HCT116 (cell line): ENCODE results near the gene DENND1A. TPM values are rescaled to one million over a fixed set of nuclear protein-coding genes. Genes with fewer than 3 reads are reported as not detected.

Experiments used
- ATAC-seq: fragments of 200-7000 bp; cut with Tn5 transposase; 2 replicates; pipeline ENCODE4 v1.9.1; 2020; ENCODE audit warnings: mild to moderate bottlenecking, moderate library complexity
- BruUV-seq: library from RNA; stranded (reverse); fragments of 400-500 nt; replicated peaks from 2 replicates; lab custom pipeline; 2021; lab: Mats Ljungman, UMichigan
- CTCF ChIA-PET: fragments of 300-600 bp; sonication (Branson Sonifier 250); formaldehyde crosslinking; loops from one replicate; lab custom pipeline; 2021; ENCODE audit warnings: antibody characterized with exemption; lab: Charles Lee
- POLR2A ChIA-PET: fragments of 300-600, 350-600 bp; sonication (Branson Sonifier 250); formaldehyde crosslinking; loops from one replicate; lab custom pipeline; 2021; ENCODE audit warnings: antibody characterized with exemption; lab: Charles Lee
- RAD21 ChIA-PET, 2 experiments: fragments of 300-600 bp; sonication (Branson Sonifier 250); formaldehyde crosslinking; loops; one replicate each; lab custom pipeline; 2023; ENCODE audit warnings: low total read pairs in 2 of 2; ENCODE audit not compliant: uncharacterized antibody in 2 of 2, unreplicated experiment in 2 of 2, low non-redundant PET in 1 of 2; lab: Charles Lee
- DNase-seq: peaks from one replicate; pipeline ENCODE4 v3.0.0-alpha.2; 2010; ENCODE audit warnings: low read depth, low spot score
- H2AFZ ChIP-seq: fragments of 200-600 bp; shearing (Covaris generic), sonication (generic); 2 replicates; pipeline ENCODE4 v1.6.1; 2017; ENCODE audit warnings: low read depth, mixed run types, mixed read lengths, antibody characterized with exemption, low read length; ENCODE audit not compliant: poor library complexity, severe bottlenecking
- H3K27ac ChIP-seq: 2 replicates; pipeline ENCODE4 v1.5.1; 2012; ENCODE audit warnings: low read depth, low read length
- H3K27me3 ChIP-seq: fragments of 200-600 bp; sonication (generic); 2 replicates; pipeline ENCODE4 v1.6.1; 2016; ENCODE audit warnings: mixed run types, low read length, mixed read lengths; ENCODE audit not compliant: insufficient read depth
- H3K36me3 ChIP-seq, 2 experiments: fragments of 200-500 bp in 1 of 2; fragments of 200-600 bp in 1 of 2; sonication (Bioruptor generic) in 1 of 2; sonication (generic) in 1 of 2; 2 replicates each; pipeline versions ENCODE4 v1.5.1 to v1.6.1; 2014 to 2016; ENCODE audit warnings: low read length in 2 of 2, inconsistent platforms in 1 of 2, mixed read lengths in 1 of 2, mixed run types in 1 of 2; ENCODE audit not compliant: insufficient read depth in 2 of 2, control insufficient read depth in 1 of 2
- H3K4me1 ChIP-seq, 2 experiments: fragments of 200-600 bp in 1 of 2; sonication (generic) in 1 of 2; 2 replicates each; pipeline versions ENCODE4 v1.5.1 to v1.6.1; 2012 to 2017; ENCODE audit warnings: low read length in 2 of 2, inconsistent platforms in 1 of 2, mild to moderate bottlenecking in 1 of 2, mixed read lengths in 1 of 2, mixed run types in 1 of 2, moderate library complexity in 1 of 2; ENCODE audit not compliant: insufficient read depth in 2 of 2, control insufficient read depth in 1 of 2
- H3K4me2 ChIP-seq: fragments of 200-600 bp; sonication (generic); 2 replicates; pipeline ENCODE4 v1.6.1; 2017; ENCODE audit warnings: mixed run types, low read length, mixed read lengths
- H3K4me3 ChIP-seq, 2 experiments: fragments of 200-600 bp in 1 of 2; sonication (generic) in 1 of 2; replicated peaks in 1 of 2; 2 replicates each; pipeline ENCODE4 v1.5.1; 2011 to 2016; ENCODE audit warnings: low read length in 2 of 2, control low read depth in 1 of 2, low read depth in 1 of 2, mild to moderate bottlenecking in 1 of 2, mixed read lengths in 1 of 2, mixed run types in 1 of 2
- H3K79me2 ChIP-seq: fragments of 200-600 bp; sonication (generic); 2 replicates; pipeline ENCODE4 v1.6.1; 2017; ENCODE audit warnings: mild to moderate bottlenecking, mixed run types, low read length, moderate library complexity, mixed read lengths; ENCODE audit not compliant: insufficient read depth
- H3K9ac ChIP-seq: fragments of 200-600 bp; sonication (generic); 2 replicates; pipeline ENCODE4 v1.6.1; 2016; ENCODE audit warnings: low read length, mixed read lengths
- H3K9me2 ChIP-seq: fragments of 200-600 bp; sonication (generic), shearing (Covaris generic); 2 replicates; pipeline ENCODE4 v1.6.1; 2017; ENCODE audit warnings: mixed run types, mild to moderate bottlenecking, moderate library complexity; ENCODE audit not compliant: insufficient read depth
- H3K9me3 ChIP-seq, 2 experiments: fragments of 200-500 bp in 1 of 2; fragments of 200-600 bp in 1 of 2; sonication (Bioruptor generic) in 1 of 2; sonication (generic) in 1 of 2; 2 replicates each; pipeline ENCODE4 v1.6.1; 2014 to 2017; ENCODE audit warnings: low read length in 2 of 2, mixed read lengths in 2 of 2, inconsistent platforms in 1 of 2, low read depth in 1 of 2, mild to moderate bottlenecking in 1 of 2, mixed run types in 1 of 2, moderate library complexity in 1 of 2; ENCODE audit not compliant: control insufficient read depth in 1 of 2, insufficient read depth in 1 of 2
- H4K20me1 ChIP-seq: fragments of 200-600 bp; sonication (generic), shearing (Covaris generic); 2 replicates; pipeline ENCODE4 v1.6.1; 2017; ENCODE audit warnings: mixed run types, mild to moderate bottlenecking, moderate library complexity; ENCODE audit not compliant: insufficient read depth
- CBX3 ChIP-seq: IDR thresholded peaks from 2 replicates; pipeline ENCODE4 v1.6.1; 2012; ENCODE audit warnings: low read depth
- CEBPB ChIP-seq: IDR thresholded peaks from 2 replicates; pipeline ENCODE4 v1.6.1; 2012; ENCODE audit warnings: low read depth
- EGR1 ChIP-seq: IDR thresholded peaks from 2 replicates; pipeline ENCODE4 v1.6.1; 2012; ENCODE audit warnings: low read depth
- ELF1 ChIP-seq: IDR thresholded peaks from 2 replicates; pipeline ENCODE4 v1.6.1; 2012; ENCODE audit warnings: low read depth, borderline replicate concordance
- EZH2 ChIP-seq: fragments of 200-600 bp; sonication (generic); IDR thresholded peaks from 2 replicates; pipeline ENCODE4 v1.6.1; 2017; ENCODE audit warnings: antibody characterized with exemption, mixed run types
- EZH2phosphoT487 ChIP-seq: fragments of 200-600 bp; IDR thresholded peaks from 2 replicates; pipeline ENCODE4 v1.6.1; 2018; ENCODE audit warnings: antibody characterized with exemption, borderline replicate concordance
- FOSL1 ChIP-seq: IDR thresholded peaks from 2 replicates; pipeline ENCODE4 v1.6.1; 2012; ENCODE audit warnings: low read depth
- JUND ChIP-seq: IDR thresholded peaks from 2 replicates; pipeline ENCODE4 v1.6.1; 2012
- POLR2A ChIP-seq: IDR thresholded peaks from 2 replicates; pipeline ENCODE4 v1.7.0; 2011; ENCODE audit warnings: borderline replicate concordance; ENCODE audit not compliant: insufficient read depth, insufficient read length; ENCODE audit errors: extremely low read depth
- POLR2AphosphoS5 ChIP-seq: IDR thresholded peaks from 2 replicates; pipeline ENCODE4 v1.6.1; 2011; ENCODE audit warnings: mild to moderate bottlenecking, low read depth, low read length, moderate library complexity
- RAD21 ChIP-seq: IDR thresholded peaks from 2 replicates; pipeline ENCODE4 v1.6.1; 2012; ENCODE audit warnings: low read depth, mild to moderate bottlenecking
- SIN3A ChIP-seq: IDR thresholded peaks from 2 replicates; pipeline ENCODE4 v1.6.1; 2012; ENCODE audit warnings: low read depth
- SP1 ChIP-seq: IDR thresholded peaks from 2 replicates; pipeline ENCODE4 v1.6.1; 2012; ENCODE audit warnings: low read depth
- SRF ChIP-seq: IDR thresholded peaks from 2 replicates; pipeline ENCODE4 v1.6.1; 2012; ENCODE audit warnings: low read depth
- ZFX ChIP-seq: fragments of 450-650 bp; IDR thresholded peaks from 2 replicates; pipeline ENCODE4 v1.6.1; 2017
- ZNF274 ChIP-seq: fragments of 200-500 bp; sonication (Bioruptor generic); IDR thresholded peaks from 2 replicates; pipeline ENCODE4 v1.6.1; 2014; ENCODE audit warnings: mild to moderate bottlenecking, low read depth, low read length, inconsistent platforms
- intact Hi-C: fragments of 100-400 bp; cut with micrococcal nuclease; formaldehyde crosslinking; loops from 2 replicates; pipeline ENCODE4 v1.10.0; 2022
- total RNA-seq: library from RNA; stranded (reverse); gene quantifications from one replicate; pipeline ENCODE4 v1.2.1, GENCODE V29; 2021; ENCODE audit not compliant: unreplicated experiment
- TF ChIP-seq, protein P1 (sequence below): IDR thresholded peaks from 2 replicates; pipeline ENCODE4 v1.6.1; 2012; ENCODE audit warnings: low read depth
- TF ChIP-seq, protein P2 (sequence below), 3 experiments: fragments of 200-600 bp in 1 of 3; sonication (generic) in 1 of 3; IDR thresholded peaks in 2 of 3; conservative IDR thresholded peaks in 1 of 3; 2 replicates each; pipeline ENCODE4 v1.5.1; 2012 to 2017; ENCODE audit warnings: low read depth in 2 of 3, low read length in 2 of 3, antibody characterized with exemption in 1 of 3, borderline replicate concordance in 1 of 3, control low read depth in 1 of 3, mild to moderate bottlenecking in 1 of 3, mixed read lengths in 1 of 3, mixed run types in 1 of 3, moderate library complexity in 1 of 3; ENCODE audit not compliant: insufficient read depth in 1 of 3

The DENND1A gene
- total RNA-seq, 1 experiment from 2014 or later: 33.0 TPM

DNA sequence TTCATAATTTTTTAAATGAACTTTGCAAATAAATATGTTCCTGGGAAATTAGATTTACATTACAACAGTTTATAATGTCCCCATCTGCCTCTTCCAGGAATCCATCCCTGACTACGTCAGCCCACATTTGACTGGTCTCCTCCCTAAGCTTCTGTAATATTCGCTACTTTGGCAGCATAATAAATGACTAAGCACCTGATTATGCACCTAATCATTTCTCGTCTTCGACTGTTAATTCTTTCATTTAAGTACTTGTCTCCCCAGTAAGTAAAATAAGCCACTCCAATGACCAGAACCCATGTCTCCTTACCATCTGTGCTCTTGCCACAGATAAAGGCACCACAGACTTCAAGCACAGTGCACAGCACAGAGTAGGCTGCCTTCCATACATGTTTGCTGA lies 122.7 kb downstream of the DENND1A start (continued):
- TF ChIP-seq, protein P1, sequence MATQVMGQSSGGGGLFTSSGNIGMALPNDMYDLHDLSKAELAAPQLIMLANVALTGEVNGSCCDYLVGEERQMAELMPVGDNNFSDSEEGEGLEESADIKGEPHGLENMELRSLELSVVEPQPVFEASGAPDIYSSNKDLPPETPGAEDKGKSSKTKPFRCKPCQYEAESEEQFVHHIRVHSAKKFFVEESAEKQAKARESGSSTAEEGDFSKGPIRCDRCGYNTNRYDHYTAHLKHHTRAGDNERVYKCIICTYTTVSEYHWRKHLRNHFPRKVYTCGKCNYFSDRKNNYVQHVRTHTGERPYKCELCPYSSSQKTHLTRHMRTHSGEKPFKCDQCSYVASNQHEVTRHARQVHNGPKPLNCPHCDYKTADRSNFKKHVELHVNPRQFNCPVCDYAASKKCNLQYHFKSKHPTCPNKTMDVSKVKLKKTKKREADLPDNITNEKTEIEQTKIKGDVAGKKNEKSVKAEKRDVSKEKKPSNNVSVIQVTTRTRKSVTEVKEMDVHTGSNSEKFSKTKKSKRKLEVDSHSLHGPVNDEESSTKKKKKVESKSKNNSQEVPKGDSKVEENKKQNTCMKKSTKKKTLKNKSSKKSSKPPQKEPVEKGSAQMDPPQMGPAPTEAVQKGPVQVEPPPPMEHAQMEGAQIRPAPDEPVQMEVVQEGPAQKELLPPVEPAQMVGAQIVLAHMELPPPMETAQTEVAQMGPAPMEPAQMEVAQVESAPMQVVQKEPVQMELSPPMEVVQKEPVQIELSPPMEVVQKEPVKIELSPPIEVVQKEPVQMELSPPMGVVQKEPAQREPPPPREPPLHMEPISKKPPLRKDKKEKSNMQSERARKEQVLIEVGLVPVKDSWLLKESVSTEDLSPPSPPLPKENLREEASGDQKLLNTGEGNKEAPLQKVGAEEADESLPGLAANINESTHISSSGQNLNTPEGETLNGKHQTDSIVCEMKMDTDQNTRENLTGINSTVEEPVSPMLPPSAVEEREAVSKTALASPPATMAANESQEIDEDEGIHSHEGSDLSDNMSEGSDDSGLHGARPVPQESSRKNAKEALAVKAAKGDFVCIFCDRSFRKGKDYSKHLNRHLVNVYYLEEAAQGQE: no peak
- TF ChIP-seq SP1 (no peak), SRF (no peak), FOSL1 (no peak), POLR2A (no peak)

DNA sequence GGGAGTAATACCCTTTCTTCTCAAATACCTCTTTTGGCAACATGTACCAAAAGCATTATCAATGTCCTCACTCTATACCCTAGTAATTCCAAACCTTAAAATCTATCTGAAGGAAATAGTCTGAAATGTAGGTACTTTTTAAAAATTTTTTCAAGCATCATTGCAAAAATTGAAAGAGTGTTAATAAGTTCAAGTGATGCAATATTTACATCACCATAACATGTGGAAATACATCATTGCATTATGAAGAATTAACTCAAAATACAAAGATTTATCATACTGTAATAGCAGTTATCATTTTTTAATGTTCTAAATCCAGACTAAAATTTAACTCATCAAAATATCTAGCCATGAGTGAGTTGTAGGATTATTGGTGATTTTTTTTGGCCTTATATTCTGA lies 123.1 kb downstream of the DENND1A start:
- H3K4me1 ChIP-seq: no peaks in the 10 kb centered on the region
- ATAC-seq (no peak), DNase-seq (no peak)
- H3K9me3 ChIP-seq: no peaks in the 10 kb centered on the region
- H3K79me2 ChIP-seq: no peaks in the 10 kb centered on the region
- H3K27me3 ChIP-seq: no peaks in the 10 kb centered on the region
- no peaks in the 10 kb centered on the region for H4K20me1 ChIP-seq
- no peak overlapping the region for H3K4me3 ChIP-seq
- intact Hi-C loops: no loop called here
- no TSS peak for BruUV-seq
- no peaks in the 10 kb centered on the region for H3K9me2 ChIP-seq
- ChIA-PET RAD21 (no interaction called here), POLR2A (no interaction called here), CTCF (no interaction called here)
- TF ChIP-seq ZFX: no peak
- no peak for TF ChIP-seq CBX3
- TF ChIP-seq, protein P1: no peak
- no peak for TF ChIP-seq EZH2phosphoT487
- TF ChIP-seq, protein P2, sequence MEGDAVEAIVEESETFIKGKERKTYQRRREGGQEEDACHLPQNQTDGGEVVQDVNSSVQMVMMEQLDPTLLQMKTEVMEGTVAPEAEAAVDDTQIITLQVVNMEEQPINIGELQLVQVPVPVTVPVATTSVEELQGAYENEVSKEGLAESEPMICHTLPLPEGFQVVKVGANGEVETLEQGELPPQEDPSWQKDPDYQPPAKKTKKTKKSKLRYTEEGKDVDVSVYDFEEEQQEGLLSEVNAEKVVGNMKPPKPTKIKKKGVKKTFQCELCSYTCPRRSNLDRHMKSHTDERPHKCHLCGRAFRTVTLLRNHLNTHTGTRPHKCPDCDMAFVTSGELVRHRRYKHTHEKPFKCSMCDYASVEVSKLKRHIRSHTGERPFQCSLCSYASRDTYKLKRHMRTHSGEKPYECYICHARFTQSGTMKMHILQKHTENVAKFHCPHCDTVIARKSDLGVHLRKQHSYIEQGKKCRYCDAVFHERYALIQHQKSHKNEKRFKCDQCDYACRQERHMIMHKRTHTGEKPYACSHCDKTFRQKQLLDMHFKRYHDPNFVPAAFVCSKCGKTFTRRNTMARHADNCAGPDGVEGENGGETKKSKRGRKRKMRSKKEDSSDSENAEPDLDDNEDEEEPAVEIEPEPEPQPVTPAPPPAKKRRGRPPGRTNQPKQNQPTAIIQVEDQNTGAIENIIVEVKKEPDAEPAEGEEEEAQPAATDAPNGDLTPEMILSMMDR (IDR thresholded peaks at IDR 0.05 in 2 of 3, conservative IDR thresholded peaks at IDR 0.05 in 1 of 3; ENCODE audit: borderline replicate concordance in 1 of 3, insufficient read depth in 1 of 3, low read depth in 2 of 3, low read length in 2 of 3): no peak
- TF ChIP-seq JUND: no peak
- TF ChIP-seq POLR2A: no peak
- TF ChIP-seq RAD21: no peak
- TF ChIP-seq EZH2: no peak
- no peak for TF ChIP-seq EGR1
- no peak for TF ChIP-seq SP1
- no peak for TF ChIP-seq FOSL1
- TF ChIP-seq POLR2AphosphoS5: no peak
- no peak for TF ChIP-seq ELF1
- TF ChIP-seq ZNF274: no peak
- no peak for TF ChIP-seq CEBPB
- TF ChIP-seq SIN3A: no peak
- H3K36me3 ChIP-seq: no peaks in the 10 kb centered on the region
- no peak overlapping the region for H3K27ac ChIP-seq
- H3K4me2 ChIP-seq: no peak overlapping the region
- no peak overlapping the region for H2AFZ ChIP-seq
- H3K9ac ChIP-seq: no peak overlapping the region
